Measurements from ENCODE around the gene GRIK2. TPM values are rescaled to one million over a fixed set of nuclear protein-coding genes. Genes with fewer than 3 reads are reported as not detected.

The GRIK2 gene
- total and polyA plus RNA-seq, 5 donors from 2014 or later = not detected

DNA sequence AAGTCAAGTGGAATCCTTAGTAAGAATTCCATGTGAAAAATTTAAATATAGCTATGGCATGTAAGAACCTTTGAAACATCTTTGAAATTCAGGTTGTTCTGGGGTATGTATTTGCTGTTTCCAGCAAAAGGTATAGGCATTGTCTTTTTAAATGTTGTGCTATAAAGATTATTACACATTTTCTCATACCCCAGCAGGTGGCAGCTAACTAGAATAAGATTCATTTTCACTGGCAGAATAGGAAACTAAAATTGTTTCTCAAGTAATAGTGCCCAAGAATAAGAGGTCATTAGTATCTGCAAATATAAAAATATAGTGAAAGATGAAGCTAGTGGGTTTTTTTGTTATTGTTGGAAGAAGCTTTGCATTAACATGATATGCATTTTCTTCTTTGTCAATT is 1.8 kb downstream of the GRIK2 start:
- Mint-ChIP-seq H3K27me3 (peaks cover 61% of the 10 kb centered on the region), H3K4me3 (no peak overlapping the region), H3K36me3 (no peaks in the 10 kb centered on the region), H3K27ac (no peak overlapping the region), H3K4me1 (peaks cover 0 to 5% (median 2%) of the 10 kb centered on the region in 4 donors), H3K9me3 (peaks cover 0 to 9% (median 2%) of the 10 kb centered on the region in 7 donors)
- Histone ChIP-seq H3K36me3 (ENCODE audit: control insufficient read depth, insufficient read depth, low read length) (no peaks in the 10 kb centered on the region), H3K4me1 (ENCODE audit: control insufficient read depth, insufficient read depth, low read length, poor library complexity, severe bottlenecking) (no peaks in the 10 kb centered on the region), H3K27ac (ENCODE audit: insufficient read depth, low read length, poor library complexity, severe bottlenecking) (no peak overlapping the region), H3K27me3 (ENCODE audit: control insufficient read depth, insufficient read depth, low read length) (peaks cover 10% of the 10 kb centered on the region), H3K9me3 (ENCODE audit: control insufficient read depth in 2 of 2, low read length in 2 of 2) (no peaks in the 10 kb centered on the region), H3K4me3 (ENCODE audit: low read depth, low read length) (no peak overlapping the region)
- ATAC-seq (ENCODE audit: low read depth in 2 of 2) (no peak), DNase-seq (no peak)

DNA sequence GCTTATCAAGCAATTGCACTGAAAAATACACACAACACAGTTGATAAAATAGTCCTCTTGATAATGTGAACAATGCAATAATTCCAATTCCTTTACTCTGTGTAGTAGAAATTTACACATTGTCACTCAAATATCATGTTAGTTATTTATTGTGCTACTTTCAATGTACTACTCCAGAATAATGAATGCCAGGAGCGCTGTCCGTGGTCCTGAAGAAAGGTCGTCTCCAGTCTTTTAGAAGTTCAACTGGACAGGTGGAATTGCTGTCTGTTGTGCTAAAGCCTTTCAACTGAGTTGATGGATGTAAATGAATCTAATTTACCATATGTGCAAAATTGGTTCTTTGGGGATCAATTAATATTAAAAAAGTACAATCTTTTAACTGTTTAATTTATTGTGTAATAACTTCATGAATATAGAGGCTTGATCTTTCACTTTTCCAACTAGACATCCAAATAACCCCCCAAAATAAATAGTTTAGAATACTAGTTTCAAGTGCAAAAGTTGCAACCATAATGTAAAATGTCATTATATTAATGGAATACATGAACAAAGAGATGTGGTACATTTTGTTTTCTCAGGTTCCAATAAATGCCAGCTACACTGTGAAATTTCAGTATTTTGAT is 3.2 kb downstream of the GRIK2 start:
- H3K4me1 Mint-ChIP-seq = peaks cover 0 to 5% (median 2%) of the 10 kb centered on the region in 4 donors
- no peaks in the 10 kb centered on the region for H3K36me3 Mint-ChIP-seq
- Histone ChIP-seq H3K27ac (ENCODE audit: insufficient read depth, low read length, poor library complexity, severe bottlenecking) (no peak overlapping the region), H3K27me3 (ENCODE audit: control insufficient read depth, insufficient read depth, low read length) (peaks cover 12% of the 10 kb centered on the region), H3K9me3 (ENCODE audit: control insufficient read depth in 2 of 2, low read length in 2 of 2) (no peaks in the 10 kb centered on the region), H3K36me3 (ENCODE audit: control insufficient read depth, insufficient read depth, low read length) (no peaks in the 10 kb centered on the region), H3K4me1 (ENCODE audit: control insufficient read depth, insufficient read depth, low read length, poor library complexity, severe bottlenecking) (no peaks in the 10 kb centered on the region), H3K4me3 (ENCODE audit: low read depth, low read length) (no peak overlapping the region)
- peaks cover 0 to 16% (median 2%) of the 10 kb centered on the region in 7 donors for H3K9me3 Mint-ChIP-seq
- ATAC-seq (ENCODE audit: low read depth in 2 of 2) (no peak), DNase-seq (peak in 2 of 3 donors; percentile 5 to 34)
- H3K27me3 Mint-ChIP-seq = peaks cover 54% of the 10 kb centered on the region
- H3K4me3 Mint-ChIP-seq = no peak overlapping the region
- H3K27ac Mint-ChIP-seq = no peak overlapping the region

GRCh38 chr6:101397199-101397598 is 3.7 kb downstream of the GRIK2 start:
- no peak overlapping the region for H3K4me3 Mint-ChIP-seq
- Histone ChIP-seq H3K27ac (ENCODE audit: insufficient read depth, low read length, poor library complexity, severe bottlenecking) (no peak overlapping the region), H3K9me3 (ENCODE audit: control insufficient read depth in 2 of 2, low read length in 2 of 2) (no peaks in the 10 kb centered on the region), H3K4me1 (ENCODE audit: control insufficient read depth, insufficient read depth, low read length, poor library complexity, severe bottlenecking) (no peaks in the 10 kb centered on the region), H3K36me3 (ENCODE audit: control insufficient read depth, insufficient read depth, low read length) (no peaks in the 10 kb centered on the region), H3K27me3 (ENCODE audit: control insufficient read depth, insufficient read depth, low read length) (peaks cover 12% of the 10 kb centered on the region), H3K4me3 (ENCODE audit: low read depth, low read length) (no peak overlapping the region)
- DNase-seq (no peak), ATAC-seq (ENCODE audit: low read depth in 2 of 2) (no peak)
- peaks cover 0 to 19% (median 2%) of the 10 kb centered on the region in 7 donors for H3K9me3 Mint-ChIP-seq
- H3K36me3 Mint-ChIP-seq = no peaks in the 10 kb centered on the region
- H3K27me3 Mint-ChIP-seq = peaks cover 53% of the 10 kb centered on the region
- no peak overlapping the region for H3K27ac Mint-ChIP-seq
- H3K4me1 Mint-ChIP-seq = peaks cover 0 to 5% (median 2%) of the 10 kb centered on the region in 4 donors

DNA sequence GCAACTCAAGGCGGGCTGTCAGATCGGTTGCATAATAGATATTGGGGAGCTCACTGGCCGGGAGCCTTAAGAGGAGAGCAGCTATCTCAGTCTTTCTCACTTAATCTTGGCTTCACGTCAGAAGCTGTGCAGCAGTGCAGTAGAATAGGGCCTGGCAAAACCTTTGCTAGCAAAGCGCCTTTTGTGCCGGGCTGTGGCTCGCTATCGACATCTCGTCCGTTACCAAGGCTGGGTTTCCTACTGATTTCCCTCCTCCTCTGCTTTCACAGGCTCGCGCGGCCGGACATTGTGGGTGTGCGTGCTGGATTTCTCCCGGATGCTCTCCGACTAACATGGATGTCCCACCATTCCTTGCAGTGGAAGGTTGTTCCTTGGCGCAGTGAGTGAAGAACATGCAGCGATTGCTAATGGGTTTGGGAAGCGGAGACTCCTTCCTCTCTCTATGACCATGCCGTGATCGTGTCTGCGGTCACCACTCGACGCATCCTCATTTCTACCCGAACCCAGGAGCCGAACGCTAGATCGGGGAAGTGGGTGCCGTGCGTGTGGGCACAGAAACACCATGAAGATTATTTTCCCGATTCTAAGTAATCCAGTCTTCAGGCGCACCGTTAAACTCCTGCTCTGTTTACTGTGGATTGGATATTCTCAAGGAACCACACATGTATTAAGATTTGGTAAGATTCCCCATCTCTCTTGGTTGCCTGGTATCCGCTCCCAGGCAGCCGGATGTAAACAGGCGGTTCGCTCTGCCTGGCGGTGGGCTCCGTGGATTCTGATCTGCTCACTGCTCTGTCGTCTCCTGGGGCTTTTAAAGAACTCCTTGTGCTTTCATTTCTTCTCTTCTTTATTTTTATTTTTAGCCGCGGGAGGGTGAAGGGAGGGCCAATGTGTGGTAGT is 5.5 kb downstream of the GRIK2 start:
- ATAC-seq (ENCODE audit: low read depth in 2 of 2) = no peak
- no peak overlapping the region for H3K4me3 ChIP-seq (ENCODE audit: low read depth, low read length)

DNA sequence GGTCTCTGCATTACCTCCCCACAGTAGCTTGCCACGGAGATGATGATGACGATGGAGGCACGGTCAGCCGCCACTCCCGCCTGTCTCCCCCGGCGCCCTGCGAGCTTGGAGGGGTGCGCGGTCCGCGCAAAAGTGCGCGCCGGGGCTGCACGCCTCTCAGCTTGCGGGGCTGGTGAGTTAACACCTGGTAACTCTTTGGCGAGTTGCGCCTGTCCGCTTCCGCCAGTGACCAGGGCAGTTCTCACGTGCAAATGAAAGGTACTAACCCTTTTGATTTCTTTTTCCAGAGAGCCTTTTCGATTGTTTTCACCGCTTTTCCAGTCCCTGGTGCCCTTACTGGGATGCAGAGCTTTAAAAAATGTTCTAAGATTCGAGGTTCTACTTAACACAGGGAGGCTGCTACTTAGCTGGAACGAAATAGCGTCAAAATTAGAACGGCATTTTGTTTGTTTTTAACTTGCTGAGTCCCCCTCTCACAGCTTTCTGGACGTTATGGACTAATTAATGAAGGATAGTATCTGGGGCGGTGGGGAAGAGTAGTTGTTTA is 6.2 kb downstream of the GRIK2 start:
- peaks cover 4% of the 10 kb centered on the region for H3K27me3 ChIP-seq (ENCODE audit: control insufficient read depth, insufficient read depth, low read length)
- no peak overlapping the region for H3K27ac ChIP-seq (ENCODE audit: insufficient read depth, low read length, poor library complexity, severe bottlenecking)
- H3K36me3 Mint-ChIP-seq = no peaks in the 10 kb centered on the region
- H3K4me1 Mint-ChIP-seq = peaks cover 0 to 3% (median 0%) of the 10 kb centered on the region in 4 donors
- no peak overlapping the region for H3K4me3 Mint-ChIP-seq
- no peaks in the 10 kb centered on the region for H3K9me3 ChIP-seq (ENCODE audit: control insufficient read depth in 2 of 2, low read length in 2 of 2)
- H3K9me3 Mint-ChIP-seq = peaks cover 0 to 20% (median 3%) of the 10 kb centered on the region in 7 donors
- H3K27ac Mint-ChIP-seq = no peak overlapping the region
- DNase-seq (no peak), ATAC-seq (ENCODE audit: low read depth in 2 of 2) (no peak)
- no peak overlapping the region for H3K4me3 ChIP-seq (ENCODE audit: low read depth, low read length)
- no peaks in the 10 kb centered on the region for H3K4me1 ChIP-seq (ENCODE audit: control insufficient read depth, insufficient read depth, low read length, poor library complexity, severe bottlenecking)
- no peaks in the 10 kb centered on the region for H3K36me3 ChIP-seq (ENCODE audit: control insufficient read depth, insufficient read depth, low read length)
- peaks cover 50% of the 10 kb centered on the region for H3K27me3 Mint-ChIP-seq

More for the DNA sequence above, 5.5 kb downstream of the GRIK2 start:
- Histone ChIP-seq H3K4me1 (ENCODE audit: control insufficient read depth, insufficient read depth, low read length, poor library complexity, severe bottlenecking) (no peaks in the 10 kb centered on the region), H3K36me3 (ENCODE audit: control insufficient read depth, insufficient read depth, low read length) (no peaks in the 10 kb centered on the region), H3K27ac (ENCODE audit: insufficient read depth, low read length, poor library complexity, severe bottlenecking) (no peak overlapping the region), H3K27me3 (ENCODE audit: control insufficient read depth, insufficient read depth, low read length) (peaks cover 7% of the 10 kb centered on the region), H3K9me3 (ENCODE audit: control insufficient read depth in 2 of 2, low read length in 2 of 2) (no peaks in the 10 kb centered on the region)
- no peaks in the 10 kb centered on the region for H3K36me3 Mint-ChIP-seq
- H3K9me3 Mint-ChIP-seq = peaks cover 0 to 23% (median 2%) of the 10 kb centered on the region in 7 donors
- peaks cover 0 to 5% (median 1%) of the 10 kb centered on the region in 4 donors for H3K4me1 Mint-ChIP-seq
- no peak for DNase-seq
- H3K27ac Mint-ChIP-seq = no peak overlapping the region
- peaks cover 51% of the 10 kb centered on the region for H3K27me3 Mint-ChIP-seq
- H3K4me3 Mint-ChIP-seq = no peak overlapping the region

DNA sequence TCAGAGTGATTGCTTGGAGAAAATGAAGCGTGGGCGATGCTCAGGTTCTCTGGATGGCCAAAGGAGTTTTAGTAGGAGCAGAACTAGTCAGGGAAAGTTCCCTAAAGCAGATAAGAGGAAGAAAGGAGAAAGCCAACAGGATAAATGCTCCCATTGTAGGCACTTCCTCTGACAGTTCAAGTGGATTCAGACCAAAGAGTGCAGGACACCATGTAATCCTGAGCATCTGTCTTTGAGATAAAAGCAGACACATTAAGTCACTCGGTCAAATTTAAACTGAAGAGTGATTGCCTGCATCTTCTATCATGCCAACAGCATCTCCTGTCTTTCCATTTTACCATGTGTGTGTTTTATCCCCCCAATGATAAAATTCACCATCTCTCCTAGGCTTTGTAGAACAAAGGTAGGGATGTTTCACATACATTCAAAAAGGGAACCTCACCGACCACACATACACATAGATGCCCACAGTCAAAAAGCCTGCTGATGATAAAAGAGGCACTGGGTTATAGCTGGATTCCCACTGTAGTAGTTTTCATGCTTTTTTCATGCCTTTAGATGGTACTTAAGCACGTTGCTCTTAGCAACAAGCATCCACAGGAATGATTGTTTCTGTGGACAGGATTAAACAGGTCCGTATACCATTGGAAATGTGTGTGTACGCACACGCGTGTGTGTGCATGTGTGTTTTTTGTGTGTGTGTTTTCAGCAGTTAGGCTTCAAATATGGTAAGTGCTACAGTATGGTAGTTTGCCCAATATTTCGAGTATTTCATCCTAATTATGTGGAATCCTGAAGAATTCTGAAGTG is 7.0 kb downstream of the GRIK2 start:
- no peak overlapping the region for H3K27ac Mint-ChIP-seq
- peaks cover 0 to 20% (median 3%) of the 10 kb centered on the region in 7 donors for H3K9me3 Mint-ChIP-seq
- Histone ChIP-seq H3K36me3 (ENCODE audit: control insufficient read depth, insufficient read depth, low read length) (no peaks in the 10 kb centered on the region), H3K4me3 (ENCODE audit: low read depth, low read length) (no peak overlapping the region), H3K27me3 (ENCODE audit: control insufficient read depth, insufficient read depth, low read length) (peaks cover 2% of the 10 kb centered on the region), H3K27ac (ENCODE audit: insufficient read depth, low read length, poor library complexity, severe bottlenecking) (no peak overlapping the region), H3K4me1 (ENCODE audit: control insufficient read depth, insufficient read depth, low read length, poor library complexity, severe bottlenecking) (no peaks in the 10 kb centered on the region), H3K9me3 (ENCODE audit: control insufficient read depth in 2 of 2, low read length in 2 of 2) (no peaks in the 10 kb centered on the region)
- H3K36me3 Mint-ChIP-seq = no peaks in the 10 kb centered on the region
- no peak for DNase-seq
- peaks cover 46% of the 10 kb centered on the region for H3K27me3 Mint-ChIP-seq
- no peak overlapping the region for H3K4me3 Mint-ChIP-seq
- ATAC-seq (ENCODE audit: low read depth in 2 of 2) = no peak
- peaks cover 0 to 3% (median 0%) of the 10 kb centered on the region in 4 donors for H3K4me1 Mint-ChIP-seq

- H3K9me3 Mint-ChIP-seq = peaks cover 0 to 20% (median 3%) of the 10 kb centered on the region in 7 donors
- H3K9me3 ChIP-seq (ENCODE audit: control insufficient read depth in 2 of 2, low read length in 2 of 2) = no peaks in the 10 kb centered on the region
- no peaks in the 10 kb centered on the region for H3K36me3 ChIP-seq (ENCODE audit: control insufficient read depth, insufficient read depth, low read length)
- H3K4me3 ChIP-seq (ENCODE audit: low read depth, low read length) = no peak overlapping the region
- peaks cover 2% of the 10 kb centered on the region for H3K27me3 ChIP-seq (ENCODE audit: control insufficient read depth, insufficient read depth, low read length)
- peaks cover 46% of the 10 kb centered on the region for H3K27me3 Mint-ChIP-seq
- H3K4me1 ChIP-seq (ENCODE audit: control insufficient read depth, insufficient read depth, low read length, poor library complexity, severe bottlenecking) = no peaks in the 10 kb centered on the region
- no peak overlapping the region for H3K27ac Mint-ChIP-seq
- no peak overlapping the region for H3K27ac ChIP-seq (ENCODE audit: insufficient read depth, low read length, poor library complexity, severe bottlenecking)
- ATAC-seq (ENCODE audit: low read depth in 2 of 2) = no peak
- DNase-seq = no peak
- H3K4me3 Mint-ChIP-seq = no peak overlapping the region
- no peaks in the 10 kb centered on the region for H3K36me3 Mint-ChIP-seq
- H3K4me1 Mint-ChIP-seq = peaks cover 0 to 3% (median 0%) of the 10 kb centered on the region in 4 donors
Observed at GRCh38 chr6:101401171-101401570, 7.7 kb downstream of the GRIK2 start.

Measured in CD4-positive, CD25-positive, alpha-beta regulatory T cell (primary cell).